Measurements from ENCODE around the gene NPAS3.

The NPAS3 gene

DNA sequence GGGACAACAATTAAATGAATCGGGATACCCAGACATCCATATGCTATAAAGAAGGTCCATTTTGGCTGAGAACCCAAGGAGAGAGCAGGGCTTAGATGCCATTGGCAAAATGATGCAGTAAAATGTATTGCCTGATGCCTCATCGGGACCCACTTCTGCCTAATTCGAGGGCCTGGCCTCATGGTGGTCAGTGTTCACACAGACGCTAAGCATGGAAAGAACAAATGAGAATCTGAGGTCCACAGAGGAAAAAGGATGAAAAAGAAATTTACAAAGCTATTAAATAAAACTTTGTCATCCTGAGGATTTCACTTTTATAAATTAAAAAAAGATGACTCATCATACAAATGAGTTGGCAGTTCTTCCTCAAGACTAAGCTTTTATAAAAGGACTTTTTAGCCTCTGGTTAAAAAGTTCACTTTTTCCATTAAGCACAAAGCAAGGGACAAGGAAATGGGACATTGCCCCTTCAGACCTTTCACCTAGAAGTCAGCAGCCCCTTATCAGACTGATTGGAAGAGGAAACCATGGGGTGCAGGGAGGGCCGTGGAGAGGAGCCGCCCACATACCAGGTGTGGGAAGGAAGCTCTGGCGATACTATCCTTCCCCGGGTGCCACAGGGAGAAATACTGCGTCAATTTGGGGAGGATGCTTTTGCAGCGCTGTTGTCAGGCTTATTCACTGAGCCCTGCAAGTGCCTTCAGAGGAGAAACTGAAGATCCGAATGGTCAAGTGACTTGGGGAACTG is 836.2 kb downstream of the NPAS3 start:
- DNase-seq (ENCODE audit: low read depth in 2 of 3, low spot score in 1 of 3), result no peak

DNA sequence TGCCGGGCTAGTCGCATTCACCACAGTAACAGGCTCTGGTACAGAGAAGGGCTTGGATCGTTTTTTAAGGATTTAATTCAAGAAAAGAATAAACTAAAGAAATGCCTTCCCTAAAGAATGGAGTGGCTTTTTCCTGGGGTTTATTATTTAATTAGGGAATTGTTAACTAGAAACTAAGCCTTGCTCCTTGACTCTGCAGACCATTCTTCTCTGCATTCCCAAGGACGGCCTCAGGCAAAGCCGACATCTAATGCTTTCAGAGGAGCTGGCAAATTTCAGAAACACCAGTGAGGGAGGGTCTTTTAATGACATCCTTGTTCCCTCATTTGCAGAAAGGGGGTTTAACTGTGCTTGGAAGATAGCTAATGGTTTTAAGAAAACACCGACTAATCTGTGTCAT is 838.2 kb downstream of the NPAS3 start:
- DNase-seq (ENCODE audit: low read depth in 2 of 3, low spot score in 1 of 3), result no peak

DNA sequence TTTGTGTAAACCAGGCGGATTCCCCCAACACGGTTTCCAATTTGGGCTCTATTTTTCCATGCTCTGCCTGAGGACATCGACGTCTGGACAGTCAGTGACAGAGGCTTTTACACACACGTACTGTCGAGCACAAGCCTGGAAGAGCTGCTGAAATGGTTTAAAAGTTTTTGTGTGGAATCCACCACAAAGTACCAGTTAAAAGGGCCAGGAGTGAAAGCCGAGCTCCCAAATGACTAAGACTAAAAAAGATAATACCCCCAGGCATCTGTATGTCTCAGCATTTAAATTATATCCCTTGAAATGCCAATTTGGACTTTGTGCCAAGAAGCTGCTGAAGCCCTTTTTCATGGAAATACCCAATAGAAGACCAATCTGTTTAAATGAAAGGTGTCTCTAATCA is 839.0 kb downstream of the NPAS3 start:
- DNase-seq (ENCODE audit: low read depth in 2 of 3, low spot score in 1 of 3), result no peak

DNA sequence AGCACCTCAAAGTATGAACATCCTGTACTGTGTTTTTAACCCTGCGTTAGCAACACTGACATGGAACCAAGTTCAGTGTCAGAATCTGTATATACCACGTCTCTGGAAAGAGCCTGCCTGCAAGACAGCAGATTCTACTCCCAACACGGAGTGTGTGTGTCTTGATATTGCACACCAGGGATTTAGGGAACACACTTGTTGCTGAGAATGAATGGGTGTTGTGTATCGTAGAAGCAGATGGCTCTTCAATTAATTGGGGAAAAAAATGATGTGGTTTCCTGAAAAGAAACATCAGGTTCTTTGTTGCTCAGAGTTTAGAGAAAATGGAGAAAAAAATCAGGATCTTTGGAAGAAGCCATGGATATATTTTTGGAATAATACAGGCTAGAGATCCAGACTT is 841.4 kb downstream of the NPAS3 start:
- no peak for DNase-seq (ENCODE audit: low read depth in 2 of 3, low spot score in 1 of 3)

DNA sequence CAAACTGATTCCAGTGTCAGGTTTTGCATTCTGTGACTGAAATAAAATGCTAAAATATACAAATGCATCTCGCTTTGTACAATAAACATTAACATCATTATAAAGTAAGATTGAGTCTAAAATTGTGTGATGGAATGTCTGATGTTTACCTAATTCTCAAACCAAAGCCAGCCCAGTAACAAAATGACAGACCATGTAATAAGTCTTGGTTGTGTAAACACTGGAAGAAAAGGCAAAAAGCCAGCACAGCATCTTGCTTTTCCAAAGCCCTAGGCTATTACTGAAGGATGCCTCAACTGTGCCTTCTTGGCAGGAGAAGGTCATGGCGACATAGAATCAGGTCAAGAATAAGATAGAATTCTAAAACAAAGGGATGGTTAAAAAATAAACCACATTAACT is 842.6 kb downstream of the NPAS3 start:
- no peak for DNase-seq (ENCODE audit: low read depth in 2 of 3, low spot score in 1 of 3)

DNA sequence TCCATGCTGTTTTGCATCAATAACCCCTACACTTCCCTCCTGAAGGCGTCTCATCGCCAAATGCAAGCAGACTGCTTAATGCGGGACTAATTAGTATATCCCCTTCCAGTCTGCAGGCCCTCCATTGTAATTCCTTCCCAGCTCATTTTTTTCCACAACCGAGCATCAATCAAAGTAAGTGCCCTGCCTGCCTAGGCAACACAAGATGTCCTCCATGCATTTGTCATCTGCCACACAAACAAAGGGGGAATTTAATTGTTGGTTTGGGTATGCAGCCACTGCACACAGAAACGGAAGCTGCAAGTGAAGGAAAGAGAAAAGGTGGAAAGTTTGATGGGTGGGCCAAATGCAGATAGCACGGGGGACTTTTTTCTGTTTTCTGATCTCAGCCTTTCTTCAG is 844.2 kb downstream of the NPAS3 start:
- DNase-seq (ENCODE audit: low read depth in 2 of 3, low spot score in 1 of 3), result no peak

DNA sequence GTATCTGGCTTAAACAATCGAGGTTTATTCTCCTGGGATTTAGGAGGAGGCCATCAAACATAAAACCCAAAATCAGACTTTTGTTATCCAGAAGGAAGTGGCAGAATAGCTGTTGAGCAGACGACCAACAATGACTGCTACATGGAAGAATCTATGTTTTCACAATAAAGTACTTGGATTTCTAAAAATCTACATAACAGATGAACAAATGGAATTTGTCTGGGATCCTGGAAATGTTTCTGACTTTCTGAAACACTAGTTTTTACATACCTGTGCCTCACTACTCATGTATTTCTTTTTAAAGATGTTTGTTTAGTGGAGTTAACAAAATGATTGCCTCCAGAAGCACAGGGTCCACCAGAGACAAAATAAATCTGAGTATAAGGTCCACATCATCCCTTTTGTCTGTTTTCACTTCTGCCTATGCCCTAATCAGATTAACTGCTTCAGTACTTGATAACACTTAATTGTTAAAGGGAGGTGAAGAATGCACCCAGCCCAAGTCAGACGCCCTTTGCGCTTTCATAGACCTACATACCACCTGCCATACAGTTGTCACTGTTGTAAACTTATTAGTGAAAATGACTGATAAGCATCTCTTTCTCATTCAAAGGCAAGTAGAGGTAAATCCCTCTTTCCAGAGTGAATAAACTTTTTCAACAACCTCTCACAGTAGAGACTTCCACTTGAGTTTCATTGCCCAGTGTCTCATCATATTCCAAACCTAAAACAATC is 847.6 kb downstream of the NPAS3 start:
- DNase-seq (ENCODE audit: low read depth in 2 of 3, low spot score in 1 of 3), result no peak

DNA sequence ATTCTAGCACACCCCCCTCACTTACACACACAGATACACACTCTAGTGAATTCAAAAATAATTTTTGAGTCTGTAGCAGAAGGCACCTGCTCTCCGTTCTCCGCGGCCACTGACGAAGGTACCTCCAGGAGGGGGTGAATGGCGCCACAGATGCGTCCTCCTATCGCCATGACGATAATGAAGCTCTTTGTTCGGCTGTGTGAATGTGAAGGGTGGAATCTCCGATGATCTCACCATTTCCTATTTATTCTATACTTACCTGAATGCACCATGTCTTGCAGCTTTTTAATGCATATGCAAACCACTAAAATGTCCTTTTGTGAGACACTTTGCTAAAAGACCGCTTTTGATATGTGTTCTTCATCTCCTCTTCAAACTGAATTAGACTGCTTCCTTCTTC is 849.5 kb downstream of the NPAS3 start:
- DNase-seq (ENCODE audit: low read depth in 2 of 3, low spot score in 1 of 3), result no peak

DNA sequence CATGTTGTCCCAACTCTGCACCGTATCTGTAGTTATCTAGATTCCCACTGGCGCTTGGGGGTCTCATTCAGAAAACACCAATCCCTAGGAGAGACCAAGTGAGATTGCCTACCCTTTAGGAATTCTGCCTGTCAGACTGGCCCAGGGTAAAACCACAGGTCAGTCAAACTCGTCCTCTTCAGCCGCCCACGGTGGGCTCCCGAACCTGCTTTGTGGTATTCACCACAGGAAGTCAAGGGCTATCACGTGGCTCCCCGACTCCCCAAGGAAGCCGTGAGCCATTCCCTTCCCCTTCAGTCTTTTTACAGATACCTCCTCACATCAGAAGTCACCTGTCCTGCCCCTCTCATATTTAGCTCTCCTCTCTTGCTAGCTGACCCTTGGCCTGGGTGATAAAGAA is 852.3 kb downstream of the NPAS3 start:
- DNase-seq (ENCODE audit: low read depth in 2 of 3, low spot score in 1 of 3), result no peak

DNA sequence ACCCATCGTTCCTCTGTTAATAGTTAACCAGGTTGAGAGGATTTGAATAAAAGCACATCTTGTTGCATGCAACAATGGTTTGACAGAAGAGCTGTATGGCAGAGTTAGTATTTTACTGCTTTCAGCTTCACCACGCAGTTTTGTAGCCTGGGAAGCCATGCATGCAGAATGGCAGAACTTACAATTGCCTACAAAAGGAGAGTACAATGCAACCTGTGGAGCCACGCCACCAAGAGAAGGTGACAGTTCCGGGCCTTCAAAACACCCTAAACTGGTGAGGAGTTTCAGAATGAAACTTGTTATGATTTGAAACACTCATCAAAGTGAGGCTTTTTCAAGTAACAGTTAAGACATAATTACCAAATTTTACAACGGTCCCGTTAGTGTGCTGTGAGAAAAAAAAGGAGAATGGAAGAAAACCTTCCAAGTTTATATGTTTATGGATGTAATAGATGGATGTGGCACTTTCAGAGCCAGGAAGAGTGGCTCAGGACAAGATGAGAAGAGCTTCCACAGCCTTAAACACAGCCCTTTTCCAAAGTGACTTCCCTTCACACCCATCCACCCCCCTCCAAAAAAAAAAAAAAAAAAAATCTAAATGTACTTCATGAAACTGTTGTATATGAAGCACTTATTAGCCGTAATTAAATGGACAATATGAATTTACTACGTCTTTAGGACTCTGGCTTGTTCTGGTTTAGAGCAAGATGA is 853.5 kb downstream of the NPAS3 start:
- DNase-seq (ENCODE audit: low read depth in 2 of 3, low spot score in 1 of 3), result no peak

DNA sequence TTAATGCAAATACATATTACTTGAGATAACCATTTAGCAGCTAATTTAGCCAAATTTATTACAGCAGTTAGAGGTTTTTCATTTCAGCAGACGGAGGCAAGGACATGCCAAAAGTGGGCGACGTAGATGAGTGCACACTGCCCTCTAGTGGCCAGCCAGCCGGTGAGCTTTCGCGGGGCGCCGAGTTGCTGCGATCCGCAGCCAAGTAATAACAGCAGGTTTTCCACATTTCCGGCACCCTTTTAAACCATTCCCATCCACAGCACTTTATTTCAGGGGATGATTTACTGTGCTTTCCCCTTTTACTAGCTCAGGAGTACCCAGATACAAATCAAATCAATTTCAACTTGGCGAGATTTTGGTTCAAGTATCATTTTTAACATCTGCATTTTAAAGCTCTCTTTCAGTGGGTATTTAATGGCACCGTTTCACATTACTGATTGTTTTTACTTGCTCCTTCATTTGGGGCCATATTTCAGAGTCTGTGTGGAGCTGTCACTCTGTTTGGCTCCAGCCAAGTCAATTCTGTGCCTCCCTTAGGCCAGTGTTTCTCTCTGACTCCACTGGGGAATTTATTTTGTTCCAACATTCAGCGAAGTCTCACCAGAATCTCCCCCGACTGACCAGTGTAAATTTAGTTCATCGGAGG is 854.2 kb downstream of the NPAS3 start:
- peak; percentile 52 to 63 (median 60) for DNase-seq (ENCODE audit: low read depth in 2 of 3, low spot score in 1 of 3)

DNA sequence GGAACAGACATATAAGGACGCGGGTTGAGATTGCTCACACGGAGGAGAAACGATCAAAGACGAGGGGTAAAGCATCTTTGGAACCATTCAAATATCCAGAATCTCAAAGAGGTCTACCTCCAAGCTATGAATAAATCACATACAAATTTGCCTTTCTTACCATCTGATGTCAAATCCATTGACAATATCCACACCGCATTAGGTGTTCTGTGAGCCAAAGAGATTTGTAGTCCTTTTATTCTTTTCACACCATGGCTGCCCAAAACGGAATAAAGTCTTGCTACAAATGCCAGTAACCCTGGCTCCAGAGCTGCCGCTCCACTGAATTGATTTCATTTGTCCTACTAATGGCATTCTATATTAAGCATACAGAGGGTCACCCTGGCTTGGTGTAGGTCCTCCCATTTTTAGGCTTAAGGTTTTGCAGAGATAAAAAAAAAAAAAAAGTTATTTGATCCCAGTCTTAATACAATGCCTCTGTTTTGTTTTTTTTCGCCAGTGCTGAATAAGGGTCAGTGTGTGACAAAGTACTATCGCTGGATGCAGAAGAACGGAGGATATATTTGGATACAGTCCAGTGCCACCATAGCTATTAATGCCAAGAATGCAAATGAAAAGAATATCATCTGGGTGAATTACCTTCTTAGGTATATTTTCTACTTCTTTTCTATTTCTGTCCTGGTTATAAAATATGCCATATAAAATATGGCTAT is 854.9 kb downstream of the NPAS3 start:
- no peak for DNase-seq (ENCODE audit: low read depth in 2 of 3, low spot score in 1 of 3)

DNA sequence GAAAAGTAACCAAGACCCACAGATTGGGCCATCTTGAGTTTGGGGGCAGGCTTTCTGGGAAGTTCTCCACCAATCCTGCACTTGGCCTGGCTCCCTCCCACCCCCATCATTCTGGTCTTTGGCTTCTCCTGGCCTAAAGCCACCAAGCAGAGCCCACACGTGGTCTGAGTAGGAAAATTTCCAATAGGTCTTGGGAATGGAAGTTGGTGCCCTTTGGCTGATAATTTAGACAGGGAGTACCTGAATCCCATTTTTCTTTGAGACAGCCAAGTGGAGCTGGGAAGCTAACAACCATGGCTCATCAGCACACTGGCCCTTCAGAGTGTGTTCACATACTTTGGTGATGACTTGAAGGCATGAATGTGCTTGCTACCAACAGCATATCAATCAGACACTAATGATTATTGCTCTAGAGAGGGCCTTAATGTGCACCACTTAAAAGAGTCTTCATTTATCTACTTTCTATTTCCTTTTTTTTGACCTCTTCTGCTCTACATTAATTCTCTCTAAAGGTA is 856.2 kb downstream of the NPAS3 start:
- no peak for DNase-seq (ENCODE audit: low read depth in 2 of 3, low spot score in 1 of 3)

DNA sequence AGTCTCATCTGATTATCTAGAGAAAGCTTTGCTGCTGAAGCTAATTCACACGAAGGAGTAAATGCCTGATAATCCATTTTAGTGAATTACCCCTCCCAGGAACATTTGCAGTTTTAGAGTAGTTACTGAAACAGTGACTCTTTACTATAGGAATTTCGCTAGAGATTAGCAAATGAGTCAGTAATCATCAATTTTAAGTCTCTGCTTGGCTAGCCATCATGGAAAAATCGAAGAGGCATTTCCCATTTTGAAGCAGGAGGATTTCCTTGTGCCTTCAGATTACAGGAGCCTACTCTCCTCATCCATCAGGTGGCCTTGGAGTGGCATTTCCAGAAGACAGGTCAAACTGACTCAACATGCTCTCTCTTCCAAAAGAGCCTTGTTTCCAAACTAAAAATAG is 857.7 kb downstream of the NPAS3 start:
- DNase-seq (ENCODE audit: low read depth in 2 of 3, low spot score in 1 of 3), result no peak

DNA sequence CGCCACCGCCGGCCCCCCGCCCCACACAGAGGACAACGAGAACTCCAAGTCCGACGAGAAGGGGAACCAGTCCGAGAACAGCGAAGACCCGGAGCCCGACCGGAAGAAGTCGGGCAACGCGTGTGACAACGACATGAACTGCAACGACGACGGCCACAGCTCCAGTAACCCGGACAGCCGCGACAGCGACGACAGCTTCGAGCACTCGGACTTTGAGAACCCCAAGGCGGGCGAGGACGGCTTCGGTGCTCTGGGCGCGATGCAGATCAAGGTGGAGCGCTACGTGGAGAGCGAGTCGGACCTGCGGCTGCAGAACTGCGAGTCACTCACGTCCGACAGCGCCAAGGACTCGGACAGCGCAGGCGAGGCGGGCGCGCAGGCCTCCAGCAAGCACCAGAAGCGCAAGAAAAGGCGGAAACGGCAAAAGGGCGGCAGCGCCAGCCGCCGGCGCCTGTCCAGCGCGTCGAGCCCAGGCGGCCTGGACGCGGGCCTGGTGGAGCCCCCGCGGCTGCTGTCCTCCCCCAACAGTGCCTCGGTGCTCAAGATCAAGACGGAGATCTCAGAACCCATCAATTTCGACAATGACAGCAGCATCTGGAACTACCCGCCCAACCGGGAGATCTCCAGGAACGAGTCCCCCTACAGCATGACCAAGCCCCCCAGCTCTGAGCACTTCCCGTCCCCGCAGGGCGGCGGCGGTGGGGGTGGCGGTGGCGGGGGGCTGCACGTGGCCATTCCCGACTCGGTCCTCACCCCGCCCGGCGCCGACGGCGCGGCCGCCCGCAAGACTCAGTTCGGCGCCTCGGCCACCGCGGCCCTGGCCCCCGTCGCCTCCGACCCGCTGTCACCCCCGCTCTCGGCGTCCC is 861.3 kb downstream of the NPAS3 start:
- no peak for DNase-seq (ENCODE audit: low read depth in 2 of 3, low spot score in 1 of 3)

DNA sequence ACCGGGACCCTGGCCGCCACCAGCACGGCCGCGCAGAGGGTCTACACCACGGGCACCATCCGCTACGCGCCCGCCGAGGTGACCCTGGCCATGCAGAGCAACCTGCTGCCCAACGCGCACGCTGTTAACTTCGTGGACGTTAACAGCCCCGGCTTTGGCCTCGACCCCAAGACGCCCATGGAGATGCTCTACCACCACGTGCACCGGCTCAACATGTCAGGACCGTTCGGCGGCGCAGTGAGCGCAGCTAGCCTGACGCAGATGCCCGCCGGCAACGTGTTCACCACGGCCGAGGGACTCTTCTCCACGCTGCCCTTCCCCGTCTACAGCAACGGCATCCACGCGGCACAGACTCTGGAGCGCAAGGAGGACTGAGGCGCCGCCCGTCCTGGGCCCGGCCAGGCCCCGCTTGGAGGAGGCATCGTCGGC is 862.1 kb downstream of the NPAS3 start:
- DNase-seq (ENCODE audit: low read depth in 2 of 3, low spot score in 1 of 3), result no peak

DNA sequence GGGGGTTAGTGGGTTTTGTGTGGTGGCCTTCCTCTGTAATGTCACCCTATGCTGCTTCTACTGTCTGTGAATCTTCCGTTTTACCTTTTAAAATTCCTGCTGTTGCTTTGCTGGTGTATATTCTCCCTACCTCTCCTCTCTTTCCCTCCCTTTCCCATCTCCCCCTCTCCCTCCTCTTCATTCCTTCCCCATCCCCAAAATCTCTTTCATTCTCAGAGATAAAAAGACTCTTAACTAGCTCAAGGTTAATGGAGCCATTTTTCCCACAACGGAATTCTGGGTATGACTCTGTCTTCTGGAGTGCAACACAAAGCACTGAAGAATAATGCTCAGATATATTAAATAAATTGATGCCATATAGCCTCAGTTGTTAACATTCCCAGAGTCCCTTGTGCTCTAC is 864.1 kb downstream of the NPAS3 start:
- DNase-seq (ENCODE audit: low read depth in 2 of 3, low spot score in 1 of 3), result no peak

DNA sequence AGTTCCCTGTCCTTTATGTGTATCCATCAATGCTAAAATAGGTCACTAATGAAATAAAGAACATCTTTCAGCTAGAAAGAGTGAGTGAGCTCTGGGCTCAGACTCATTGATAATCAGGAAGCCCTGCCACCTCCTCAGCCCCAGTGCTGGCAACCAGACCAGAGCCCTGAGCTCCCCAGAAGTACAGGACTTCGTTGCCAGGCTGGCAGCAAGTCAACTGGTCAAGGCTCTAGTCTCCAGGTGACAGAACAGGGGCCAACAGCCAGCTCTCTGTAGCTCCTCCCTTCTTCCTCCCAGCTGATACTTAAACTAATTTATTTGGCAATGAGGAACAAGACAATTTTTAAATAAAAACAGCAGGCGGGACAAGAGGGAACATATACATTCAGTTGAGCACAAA is 866.9 kb downstream of the NPAS3 start:
- no peak for DNase-seq (ENCODE audit: low read depth in 2 of 3, low spot score in 1 of 3)

DNA sequence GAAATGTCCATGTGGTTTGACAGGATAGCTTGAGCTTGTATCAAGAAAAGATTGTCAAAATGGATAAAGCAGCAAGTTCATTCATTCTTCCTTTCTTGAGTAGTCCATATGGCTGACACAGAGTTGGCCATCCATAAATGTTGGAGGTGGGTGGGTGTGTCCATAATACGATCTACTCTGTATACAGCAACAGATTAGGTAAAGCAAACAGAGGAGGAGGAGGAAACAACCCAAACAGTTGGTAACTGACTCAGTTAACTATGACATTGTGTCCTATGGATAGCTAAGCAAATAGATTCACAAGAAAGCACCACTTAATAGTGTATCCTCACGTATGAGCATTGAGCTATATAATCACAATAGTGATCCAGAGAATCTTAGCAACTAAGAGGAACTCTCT is 868.2 kb downstream of the NPAS3 start:
- DNase-seq (ENCODE audit: low read depth in 2 of 3, low spot score in 1 of 3), result no peak

DNA sequence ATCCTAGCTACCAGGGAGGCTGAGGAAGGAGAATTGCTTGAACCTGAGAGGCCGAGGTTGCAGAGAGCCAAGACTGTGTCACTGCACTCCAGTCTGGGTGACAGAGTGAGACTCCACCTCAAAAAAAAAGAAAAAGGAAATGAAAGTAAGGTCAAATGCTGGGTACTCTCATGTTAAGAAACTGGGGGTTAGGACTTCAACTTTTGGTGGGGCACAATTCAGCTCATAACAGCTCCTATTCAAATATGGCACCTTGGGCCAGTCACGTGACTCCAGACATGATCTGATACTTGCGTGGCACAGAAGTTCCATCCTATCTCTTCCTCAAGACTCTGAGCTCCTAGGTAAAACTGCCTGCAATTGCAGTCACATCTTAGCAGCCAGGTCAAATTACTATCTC is 869.5 kb downstream of the NPAS3 start:
- DNase-seq (ENCODE audit: low read depth in 2 of 3, low spot score in 1 of 3), result no peak
